Activated CD4-positive, alpha-beta T cell treated with anti-CD3 and anti-CD28 coated beads, Interleukin-2, amount 50 U/mL, for 1 hour (primary cell): ENCODE measurements around the gene PPP1R37.

Experiments used
- DNase-seq: peaks from one replicate; pipeline ENCODE4 v3.0.0-alpha.2; 2020

Gene PPP1R37

DNA sequence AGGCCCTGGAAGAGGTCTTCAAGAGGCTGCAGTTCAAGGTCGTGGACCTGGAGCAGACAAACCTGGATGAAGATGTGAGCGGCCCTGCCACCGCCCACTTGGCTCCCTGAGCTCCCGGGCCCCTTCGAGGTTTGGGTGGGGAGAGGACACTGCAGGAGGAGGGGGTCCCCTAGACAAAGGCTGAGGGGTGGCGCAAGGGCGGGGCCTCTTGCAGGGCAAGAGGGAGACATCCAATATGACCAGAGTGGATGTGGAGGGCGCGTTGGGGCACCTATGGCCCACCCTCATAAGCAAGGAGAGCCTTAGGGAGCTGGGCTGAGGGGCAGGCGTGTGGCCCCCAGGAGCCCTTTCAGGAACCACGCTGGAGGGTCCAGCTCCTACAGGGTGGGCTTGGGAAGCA, 47.6 kb downstream of the PPP1R37 start:
- no peak for DNase-seq

DNA sequence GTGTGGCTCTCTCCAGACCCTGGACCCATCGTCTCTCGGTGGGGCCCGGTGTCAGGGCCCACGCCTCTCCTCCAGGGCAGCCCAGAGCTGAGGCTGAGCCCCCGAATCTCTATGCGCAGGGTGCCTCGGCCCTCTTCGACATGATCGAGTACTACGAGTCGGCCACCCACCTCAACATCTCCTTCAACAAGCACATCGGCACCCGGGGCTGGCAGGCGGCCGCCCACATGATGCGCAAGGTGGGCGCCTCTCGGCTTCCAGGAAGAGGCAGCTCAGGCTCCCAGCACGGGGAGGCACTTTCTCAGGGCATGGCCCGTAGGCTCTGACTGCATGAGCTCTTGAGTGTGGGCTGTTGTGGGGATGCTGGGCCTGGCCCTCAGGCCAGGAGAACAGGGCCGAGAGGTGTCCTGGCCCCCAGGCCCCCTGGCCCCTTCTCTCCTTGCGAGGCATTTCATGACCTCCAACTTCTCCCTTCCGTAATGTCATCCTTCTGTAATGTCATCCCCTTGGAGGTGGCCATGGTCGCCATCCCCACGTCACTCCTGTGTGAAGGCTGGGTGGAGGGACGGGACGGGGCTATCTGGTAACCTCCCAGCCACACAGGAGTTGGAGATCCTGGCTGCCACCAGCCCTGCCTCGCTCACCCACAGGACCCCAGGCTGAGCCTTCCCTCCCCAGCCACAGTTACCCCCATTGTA, 48.4 kb downstream of the PPP1R37 start:
- no peak for DNase-seq

DNA sequence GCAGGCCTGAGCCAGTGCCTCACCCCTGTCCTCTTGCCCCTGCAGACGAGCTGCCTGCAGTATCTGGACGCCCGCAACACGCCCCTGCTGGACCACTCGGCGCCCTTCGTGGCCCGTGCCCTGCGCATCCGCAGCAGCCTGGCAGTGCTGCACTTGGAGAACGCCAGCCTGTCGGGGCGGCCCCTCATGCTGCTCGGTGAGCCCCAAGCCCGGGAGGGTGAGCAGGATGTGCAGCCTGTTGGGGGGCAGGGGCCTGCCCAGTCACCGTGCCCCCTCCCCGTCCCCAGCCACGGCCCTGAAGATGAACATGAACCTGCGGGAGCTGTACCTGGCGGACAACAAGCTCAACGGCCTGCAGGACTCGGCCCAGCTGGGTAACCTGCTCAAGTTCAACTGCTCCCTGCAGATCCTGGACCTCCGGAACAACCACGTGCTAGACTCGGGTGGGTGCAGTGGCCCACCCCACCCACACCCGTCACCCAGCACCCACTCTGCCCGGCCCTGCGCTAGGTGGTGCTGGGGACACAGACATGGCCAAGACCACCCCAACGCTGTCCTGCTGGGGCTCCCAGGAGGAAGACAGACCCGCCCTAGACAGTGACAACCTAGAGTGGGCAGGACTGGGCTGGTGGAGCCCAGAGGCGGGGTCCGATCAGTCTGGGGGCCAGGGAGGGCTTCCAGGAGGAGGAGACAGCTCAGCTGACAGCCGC, 49.2 kb downstream of the PPP1R37 start:
- DNase-seq: no peak

DNA sequence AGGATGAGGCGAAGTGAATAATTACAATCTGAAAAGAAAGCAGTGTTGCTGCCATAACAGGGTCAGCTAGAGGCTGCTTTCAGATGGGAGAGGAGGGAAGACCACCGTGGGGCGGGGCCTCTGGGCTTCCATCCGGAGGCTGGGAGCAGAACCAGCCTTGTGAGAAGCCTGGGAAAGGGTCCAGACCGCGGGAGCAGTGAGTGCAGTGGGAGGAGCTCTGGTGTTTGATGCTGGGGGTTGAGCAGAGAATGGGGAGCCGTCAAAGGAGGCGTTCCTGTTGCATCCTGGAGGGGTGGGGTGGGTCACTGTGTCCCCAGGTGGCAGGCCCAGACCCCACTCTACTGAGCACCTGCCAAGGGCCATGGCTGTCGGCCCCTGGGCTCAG, 49.7 kb downstream of the PPP1R37 start:
- DNase-seq: no peak

DNA sequence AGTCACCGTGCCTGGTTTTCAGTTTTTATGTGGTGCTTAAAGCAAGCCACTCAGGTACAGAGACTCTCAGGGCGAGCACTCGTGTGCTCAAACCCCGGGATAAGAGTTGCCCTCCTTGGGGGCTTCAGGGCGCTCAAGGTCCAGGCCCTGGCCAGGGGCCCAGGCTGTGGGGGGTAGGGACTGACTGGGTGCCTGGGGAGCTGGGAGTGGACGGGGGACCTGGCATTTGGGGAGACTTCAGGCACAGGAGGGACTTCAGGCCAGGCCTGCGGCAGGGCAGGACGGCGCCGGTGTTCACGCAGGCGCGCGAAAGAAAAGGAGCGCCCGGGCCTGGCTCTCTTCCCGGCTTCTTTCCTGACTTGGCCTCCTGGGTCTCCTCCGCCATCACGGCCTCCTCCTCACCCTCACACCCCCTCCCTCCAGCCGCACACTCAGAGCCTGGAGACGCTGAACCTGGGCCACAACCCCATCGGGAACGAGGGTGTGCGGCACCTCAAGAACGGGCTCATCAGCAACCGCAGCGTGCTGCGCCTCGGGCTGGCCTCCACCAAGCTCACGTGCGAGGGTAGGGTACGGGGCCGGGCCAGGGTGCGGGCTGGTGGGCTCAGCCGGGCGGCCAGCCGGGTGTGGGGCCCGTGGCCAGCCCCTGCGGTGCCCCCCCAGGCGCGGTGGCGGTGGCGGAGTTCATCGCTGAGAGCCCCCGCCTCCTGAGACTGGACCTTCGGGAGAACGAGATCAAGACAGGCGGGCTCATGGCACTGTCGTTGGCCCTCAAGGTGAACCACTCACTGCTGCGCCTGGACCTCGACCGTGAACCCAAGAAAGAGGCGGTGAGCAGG, 51.7 kb downstream of the PPP1R37 start:
- DNase-seq: no peak

DNA sequence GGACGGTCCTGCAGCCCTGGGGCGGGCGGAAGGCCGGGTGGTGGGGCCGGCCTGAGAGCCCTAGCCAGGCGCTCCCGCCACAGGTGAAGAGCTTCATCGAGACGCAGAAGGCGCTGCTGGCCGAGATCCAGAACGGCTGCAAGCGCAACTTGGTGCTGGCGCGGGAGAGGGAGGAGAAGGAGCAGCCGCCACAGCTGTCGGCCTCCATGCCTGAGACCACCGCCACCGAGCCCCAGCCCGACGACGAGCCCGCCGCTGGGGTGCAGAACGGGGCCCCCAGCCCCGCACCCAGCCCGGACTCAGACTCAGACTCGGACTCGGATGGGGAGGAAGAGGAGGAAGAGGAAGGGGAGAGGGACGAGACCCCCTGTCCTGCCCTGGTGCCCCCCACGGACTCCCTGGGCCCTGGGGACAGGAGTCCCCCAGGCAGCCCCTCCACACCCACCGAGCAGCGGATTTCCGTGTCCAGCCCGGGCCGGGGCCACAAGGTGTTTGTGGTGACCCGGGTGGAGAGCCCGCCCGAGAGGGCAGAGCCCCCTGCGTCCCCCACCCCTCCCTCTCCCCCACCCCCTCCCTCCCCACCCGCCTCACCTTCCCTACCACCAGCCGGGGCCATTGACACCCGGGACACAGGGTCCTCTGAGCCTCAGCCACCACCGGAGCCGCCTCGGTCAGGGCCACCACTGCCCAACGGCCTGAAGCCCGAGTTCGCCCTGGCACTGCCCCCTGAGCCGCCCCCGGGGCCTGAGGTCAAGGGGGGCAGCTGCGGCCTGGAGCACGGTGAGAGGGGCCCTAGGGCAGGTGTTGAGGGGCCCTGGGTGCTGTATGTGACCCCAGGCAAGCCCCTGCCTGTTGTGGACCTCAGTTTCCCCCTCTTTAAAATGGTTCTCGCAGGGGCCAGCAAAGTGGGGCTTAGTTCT, 52.6 kb downstream of the PPP1R37 start:
- DNase-seq: no peak

DNA sequence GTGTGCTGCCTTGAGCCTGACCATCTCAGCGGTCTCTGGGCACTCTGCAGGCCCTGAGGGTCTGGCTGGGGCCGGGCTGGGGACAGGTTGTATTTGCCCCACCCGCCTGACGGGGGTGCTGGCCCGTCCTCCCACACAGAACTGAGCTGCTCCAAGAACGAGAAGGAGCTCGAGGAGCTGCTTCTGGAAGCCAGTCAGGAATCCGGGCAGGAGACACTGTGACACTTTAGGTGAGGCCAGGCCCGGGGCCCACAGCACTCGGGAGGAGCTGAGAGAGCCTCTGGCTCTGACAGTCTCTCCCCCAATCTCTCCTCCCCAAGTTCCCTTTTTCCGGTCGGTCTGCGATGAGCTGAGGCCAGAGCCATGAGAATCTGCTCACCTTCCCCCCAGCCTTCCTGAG, 53.3 kb downstream of the PPP1R37 start:
- DNase-seq: no peak

DNA sequence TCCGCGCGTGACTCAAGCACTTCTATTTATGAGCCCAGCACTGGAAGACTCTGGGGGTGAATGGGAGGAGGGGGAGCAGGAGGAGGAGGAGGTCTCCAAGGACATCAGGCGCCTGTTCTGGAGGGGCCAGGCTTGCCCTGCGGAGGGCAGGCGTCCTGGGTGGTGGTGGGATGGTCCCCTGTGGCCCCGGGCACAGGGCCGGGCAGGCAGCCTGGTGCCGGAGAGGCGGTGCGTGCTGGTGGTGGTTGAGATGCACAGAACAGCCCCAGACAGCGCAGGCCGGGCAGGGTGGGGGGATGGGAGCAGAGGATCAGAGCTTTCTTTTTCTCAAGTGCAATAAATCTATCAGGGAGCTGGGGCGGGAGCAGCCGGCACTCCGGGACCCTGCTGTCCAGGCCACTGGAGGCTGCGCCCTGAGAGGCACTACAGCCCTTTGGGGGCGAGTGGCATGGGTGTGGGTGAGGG, 53.8 kb downstream of the PPP1R37 start:
- no peak for DNase-seq

DNA sequence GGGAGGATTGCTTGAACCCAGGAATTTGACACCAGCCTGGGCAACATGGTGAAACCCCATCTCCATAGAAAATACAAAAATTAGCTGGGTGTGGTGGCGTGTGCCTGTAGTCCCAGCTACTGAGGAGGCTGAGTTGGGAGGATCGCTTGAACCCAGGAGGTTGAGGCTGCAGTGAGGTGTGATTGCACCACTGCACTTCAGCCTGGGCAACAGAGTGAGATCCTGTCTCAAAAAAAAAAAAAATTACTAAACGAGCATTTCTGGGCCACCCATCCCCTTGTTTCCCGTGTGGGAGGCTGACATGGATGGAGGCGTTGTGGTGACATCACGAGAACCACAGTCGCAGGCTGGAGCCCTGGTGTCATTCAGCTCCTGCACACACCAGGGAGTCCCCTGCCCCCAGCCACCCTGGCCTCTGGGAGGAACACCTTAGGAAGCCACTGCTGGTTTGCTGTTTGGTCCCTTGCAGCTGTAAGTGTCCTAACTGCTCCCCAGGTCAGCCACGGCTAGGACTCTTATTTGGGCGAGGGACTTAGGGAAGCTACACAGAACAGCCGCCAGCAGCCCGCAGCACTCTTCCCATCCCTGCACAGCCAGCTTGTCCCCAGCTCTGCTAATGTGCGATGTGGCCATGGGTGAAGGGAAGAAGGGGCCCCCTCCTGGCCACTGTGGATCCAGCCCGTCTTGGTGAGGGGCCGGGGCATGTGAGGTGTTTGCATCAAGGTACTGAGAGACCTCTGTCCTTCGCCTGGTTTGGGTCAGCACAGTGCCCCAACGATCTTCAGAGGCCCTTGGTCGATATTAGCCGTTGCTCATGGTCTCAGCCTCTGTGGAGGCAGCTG, 55.1 kb downstream of the PPP1R37 start:
- DNase-seq: no peak

DNA sequence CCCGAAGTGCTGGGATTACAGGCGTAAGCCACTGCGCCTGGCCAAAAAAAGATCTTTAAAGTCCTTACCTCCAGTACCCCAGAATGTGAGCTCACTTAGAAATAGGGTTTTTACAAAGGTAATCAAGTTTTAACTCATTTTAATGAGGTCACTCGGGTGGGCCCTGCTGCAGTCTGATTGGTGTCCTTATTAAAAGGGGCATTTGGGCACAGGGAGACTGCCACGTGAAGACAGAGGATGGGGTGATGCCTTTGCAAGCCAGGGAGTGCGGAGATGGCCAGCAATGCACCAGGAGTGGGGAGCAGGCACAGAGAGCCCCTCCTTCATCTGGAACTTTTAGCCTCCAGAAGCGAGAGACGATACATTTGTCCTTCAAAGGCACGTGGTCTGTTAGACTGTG, 56.1 kb downstream of the PPP1R37 start:
- DNase-seq: no peak

DNA sequence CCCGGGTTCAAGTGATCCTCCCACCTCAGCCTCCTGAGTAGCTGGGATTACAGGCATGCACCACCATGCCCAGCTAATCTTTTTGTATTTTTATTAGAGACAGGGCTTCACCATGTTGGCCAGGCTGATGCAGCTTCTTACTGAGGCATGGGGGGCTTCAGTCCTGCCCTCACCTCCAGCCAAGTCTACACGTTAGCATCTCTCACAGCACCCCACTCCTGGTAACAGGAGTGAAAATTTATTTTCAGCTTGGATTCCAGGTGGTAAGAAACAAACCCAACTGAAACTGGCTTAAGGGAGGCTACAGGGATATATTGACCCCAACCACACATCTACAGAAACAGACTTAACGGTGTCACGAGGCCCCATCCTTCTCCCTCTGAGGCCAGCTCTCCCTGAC, 57.2 kb downstream of the PPP1R37 start:
- no peak for DNase-seq

DNA sequence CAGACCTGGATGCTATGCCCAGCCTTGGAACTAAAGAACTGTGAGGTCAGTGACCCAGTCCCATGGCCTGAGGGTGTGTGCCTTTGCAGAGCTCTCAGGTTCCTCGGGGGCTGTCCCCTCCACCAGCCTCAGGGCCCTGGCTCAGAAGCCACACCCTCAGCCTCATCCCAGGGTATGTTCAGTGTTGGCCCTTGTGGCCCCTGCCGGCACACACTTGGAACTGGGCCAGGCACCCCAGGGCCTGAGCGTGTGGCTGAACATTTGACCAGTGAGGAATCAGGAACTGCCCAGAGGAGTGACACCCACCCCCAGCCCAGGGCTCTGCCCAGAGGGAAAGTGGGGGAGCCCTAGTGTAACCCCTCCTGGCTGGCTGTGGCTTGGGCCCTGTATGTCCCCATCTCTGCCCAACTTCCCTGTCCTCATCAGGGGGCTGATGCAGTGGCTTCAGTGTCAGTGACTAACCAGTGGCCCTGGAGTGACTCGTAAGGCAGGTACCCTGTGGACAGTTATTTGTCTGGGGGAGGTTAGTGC, 57.8 kb downstream of the PPP1R37 start:
- no peak for DNase-seq

DNA sequence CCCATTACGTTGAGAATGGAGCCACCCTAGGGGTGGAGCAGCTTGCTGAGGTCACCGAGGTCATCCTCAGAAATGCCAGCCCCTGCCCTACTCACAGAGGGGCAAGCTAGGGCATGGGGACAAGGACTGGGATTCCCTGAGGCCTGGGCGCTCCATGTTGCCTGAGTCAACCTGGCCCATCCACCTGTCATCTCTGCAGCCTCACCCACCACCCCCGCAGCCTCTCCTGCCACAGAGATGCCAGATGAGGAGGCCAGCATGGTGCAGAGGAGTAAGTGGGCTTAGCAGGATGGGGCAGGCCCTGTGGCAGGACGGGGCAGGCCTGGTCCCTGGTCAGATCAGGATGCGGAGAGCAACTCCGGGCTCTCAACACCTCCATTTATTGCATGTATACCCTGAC, 58.3 kb downstream of the PPP1R37 start:
- no peak for DNase-seq

DNA sequence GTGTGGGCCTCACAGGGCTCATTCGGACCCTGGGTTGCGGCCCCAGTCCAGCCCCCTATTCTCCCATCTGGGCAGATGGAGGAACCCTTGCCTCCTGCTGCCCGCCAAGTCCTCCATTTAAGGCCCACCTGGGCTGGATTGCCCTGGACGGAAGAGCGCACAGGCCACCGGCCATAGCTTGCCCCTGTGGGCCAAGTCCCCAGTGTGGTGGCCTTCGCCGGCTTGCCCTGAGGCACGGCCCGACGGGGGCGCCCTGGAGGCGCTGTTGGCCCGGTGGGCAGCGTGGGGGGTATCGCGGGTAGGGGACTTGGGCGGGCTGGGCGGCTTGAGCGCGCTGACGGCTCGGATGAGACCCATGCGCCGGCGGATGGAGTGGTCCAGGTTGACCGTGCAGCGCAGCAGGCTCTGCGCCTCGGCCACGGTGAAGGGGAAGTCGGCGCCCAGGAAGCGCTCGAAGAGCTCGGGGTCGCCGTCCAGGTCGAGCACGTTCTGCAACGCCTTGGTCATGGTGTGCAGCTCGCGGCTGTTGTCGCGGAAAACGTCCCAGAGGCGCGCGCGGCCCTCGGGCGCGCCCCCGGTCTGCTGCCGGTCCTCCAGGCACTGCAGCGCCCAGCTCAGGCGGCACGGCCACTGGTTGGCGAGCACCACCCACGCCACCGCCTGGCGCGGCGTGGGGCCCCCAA, 59.0 kb downstream of the PPP1R37 start:
- DNase-seq: no peak

DNA sequence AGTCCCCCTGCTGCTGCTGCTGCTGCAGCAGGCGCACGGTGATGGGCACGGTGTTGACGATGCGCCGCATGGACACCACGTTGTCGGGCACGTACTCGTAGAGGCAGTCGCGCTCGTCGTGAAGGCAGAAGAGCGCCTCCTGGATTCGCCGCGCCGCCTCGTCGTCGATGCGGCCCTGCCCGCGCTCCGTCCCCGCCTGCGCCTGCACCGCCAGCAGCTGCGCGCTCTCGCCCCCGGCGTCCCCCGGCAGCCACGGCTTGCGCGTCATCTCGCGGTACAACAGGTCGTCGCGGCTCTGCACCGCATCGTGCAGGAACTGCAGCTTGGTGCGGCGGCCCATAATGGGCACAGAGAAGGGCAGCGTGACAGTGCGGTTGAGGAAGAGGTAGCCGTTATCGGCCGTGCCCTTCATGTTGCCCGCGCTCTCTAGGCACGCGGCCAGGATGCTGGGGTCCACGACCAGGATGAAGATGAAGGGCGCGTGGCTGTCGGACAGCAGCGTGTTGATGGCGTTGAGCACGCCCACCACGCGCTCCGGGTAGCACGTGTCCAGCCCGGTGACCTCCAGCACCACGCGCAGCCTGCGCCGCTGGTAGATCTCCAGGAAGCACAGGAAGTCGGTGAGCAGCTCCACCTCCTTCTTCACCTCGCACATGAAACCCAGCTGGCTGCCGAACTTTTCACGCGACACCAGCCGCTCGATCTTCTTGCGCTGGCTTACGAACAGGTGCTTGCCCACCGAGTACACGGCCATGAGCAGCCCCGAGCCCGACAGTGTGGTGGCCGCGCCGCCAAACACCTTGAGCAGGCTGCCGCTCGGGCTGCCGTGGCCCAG, 59.7 kb downstream of the PPP1R37 start:
- DNase-seq: peak; percentile 34

DNA sequence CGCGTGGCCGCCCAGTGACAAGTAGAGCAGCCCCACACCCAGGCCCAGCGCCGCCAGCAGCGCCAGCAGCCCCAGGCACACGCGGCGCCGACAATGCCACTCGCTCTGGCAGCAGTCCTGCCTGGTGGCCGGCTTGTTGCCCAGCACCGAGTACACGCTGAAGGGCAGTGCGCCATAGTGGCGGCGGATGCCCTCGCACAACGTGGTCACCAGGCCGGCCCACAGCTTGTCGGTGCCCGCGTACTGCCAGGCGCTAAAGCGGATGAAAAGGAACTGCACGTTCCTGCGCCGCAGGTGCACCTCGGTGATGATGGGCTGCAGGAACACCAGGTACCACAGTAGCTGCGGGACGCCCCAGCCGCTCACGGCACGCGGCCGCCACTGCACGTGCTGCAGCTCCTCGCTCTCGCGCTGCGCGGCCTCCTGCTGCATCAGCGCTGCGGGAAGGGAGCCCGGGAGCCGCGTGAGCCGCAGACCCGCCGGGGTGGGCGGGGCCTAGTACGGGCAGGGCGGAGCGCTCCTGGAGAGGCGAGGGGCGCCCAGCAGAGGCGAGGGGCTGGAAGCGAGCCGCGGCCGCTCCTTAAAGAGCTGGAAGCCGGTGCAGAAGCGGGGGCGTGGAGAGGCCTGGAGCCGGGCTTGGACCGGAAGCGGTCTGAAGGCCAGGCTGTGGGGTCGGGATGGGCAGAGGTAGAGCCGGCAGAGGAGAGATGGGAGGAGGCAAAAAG, 60.5 kb downstream of the PPP1R37 start:
- peak; percentile 30 for DNase-seq

DNA sequence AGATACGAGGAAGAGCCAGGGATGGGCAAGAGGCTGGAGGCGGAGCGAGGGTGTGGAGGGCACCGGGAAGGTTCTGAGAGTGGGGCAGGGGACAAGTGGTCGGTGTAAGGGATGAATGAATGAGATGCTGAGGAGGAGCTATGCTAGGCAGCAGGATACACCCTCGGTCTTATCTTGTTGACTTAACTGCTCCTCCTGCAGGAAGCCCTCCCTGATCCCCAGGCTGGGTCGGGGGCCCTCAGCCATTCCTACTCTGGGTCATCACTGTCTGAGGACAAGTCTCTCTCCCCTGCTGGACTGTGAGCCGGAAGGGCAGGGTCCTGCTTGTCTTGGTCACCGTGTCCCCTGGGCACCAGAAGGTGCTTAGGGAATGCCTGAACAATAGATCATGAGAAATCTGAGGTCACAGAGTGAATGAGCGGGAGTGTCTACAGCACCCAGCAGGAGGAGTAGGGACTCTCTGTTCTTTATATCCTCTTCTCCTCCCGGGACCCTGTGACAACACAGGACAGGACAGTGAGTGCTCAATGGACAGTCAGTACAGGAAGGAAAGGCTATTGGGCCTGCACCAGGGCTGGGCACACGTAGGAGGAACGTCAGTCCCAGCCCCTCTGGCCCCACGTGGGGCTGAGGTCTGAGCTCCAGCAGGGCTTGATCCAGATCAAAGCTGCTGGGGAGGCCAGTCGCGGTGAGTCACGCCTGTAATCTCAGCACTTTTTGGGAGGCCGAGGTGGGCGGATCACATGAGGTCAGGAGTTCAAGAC, 61.3 kb downstream of the PPP1R37 start:
- DNase-seq: no peak

DNA sequence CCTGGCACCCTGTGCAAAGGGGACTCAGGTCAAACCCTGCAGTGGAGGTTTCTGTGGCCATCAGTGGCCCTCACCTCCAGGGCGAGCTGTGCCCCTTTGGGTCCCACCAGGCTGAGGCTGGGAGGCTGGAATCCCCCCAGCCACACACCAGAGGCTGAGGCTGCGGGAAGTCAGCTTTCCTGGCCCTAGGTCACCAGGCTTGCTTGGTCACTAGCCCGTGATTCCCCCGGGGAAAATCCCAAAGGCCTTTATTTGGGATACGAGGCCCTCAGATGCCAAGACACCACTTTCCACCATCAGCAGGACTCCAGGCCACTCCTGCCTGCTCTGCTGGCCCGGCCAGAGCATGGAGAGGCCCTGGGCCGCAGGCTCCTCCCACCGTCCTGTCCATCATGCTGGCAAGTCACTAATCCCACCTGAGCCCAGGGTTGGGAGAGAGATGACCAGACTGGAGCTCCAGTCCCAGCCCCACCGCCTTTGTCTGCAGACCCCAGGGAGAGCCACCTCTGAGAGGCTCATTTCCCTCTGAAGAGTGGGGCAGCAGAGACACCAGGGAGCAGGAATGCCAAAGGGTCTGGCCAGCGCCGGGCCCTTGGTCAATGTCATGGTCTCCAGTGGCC, 63.1 kb downstream of the PPP1R37 start:
- DNase-seq: no peak
